ENCODE data around the gene TPTE. TPM values are rescaled to one million over a fixed set of nuclear protein-coding genes. Genes with fewer than 3 reads are reported as not detected.
"Not testable (repeated sequence)": the region's sequence is repeated elsewhere in the genome, so short reads cannot be mapped to it uniquely, and the experiment has no call there.

Gene TPTE
- total RNA-seq, 1 experiment from 2014 or later: not detected

- H3K27me3 Mint-ChIP-seq (ENCODE audit: low read depth); H3K27ac Mint-ChIP-seq; CTCF ChIA-PET; POLR2A ChIA-PET; H3K4me1 Mint-ChIP-seq; H3K9me3 Mint-ChIP-seq; ATAC-seq; DNase-seq (ENCODE audit: low spot score); H3K36me3 Mint-ChIP-seq; H3K4me3 Mint-ChIP-seq: not testable (repeated sequence)
Measured at GRCh38 chr21:10638144-10638543, 116.8 kb downstream of the TPTE start.

GRCh38 chr21:10639123-10639522 is 117.7 kb downstream of the TPTE start:
- CTCF ChIA-PET: no interaction called here
- no peak for TF ChIP-seq ATF1 (CRISPR knock-in tag; IDR thresholded peaks at IDR 0.05)
- TF ChIP-seq SMAD4 (CRISPR knock-in tag; IDR thresholded peaks at IDR 0.05): no peak
- no peak for TF ChIP-seq TCF7 (CRISPR knock-in tag; IDR thresholded peaks at IDR 0.05; ENCODE audit: low read depth)
- TF ChIP-seq NFYB (CRISPR knock-in tag; conservative IDR thresholded peaks at IDR 0.05; ENCODE audit: low read depth): no peak
- no peak for TF ChIP-seq NFE2L1 (CRISPR knock-in tag; IDR thresholded peaks at IDR 0.05)
- TF ChIP-seq MXD4 (CRISPR knock-in tag; IDR thresholded peaks at IDR 0.05; ENCODE audit: borderline replicate concordance): no peak
- TF ChIP-seq CBFB (CRISPR knock-in tag; IDR thresholded peaks at IDR 0.05; ENCODE audit: low read depth): no peak
- TF ChIP-seq AFF4 (CRISPR knock-in tag; IDR thresholded peaks at IDR 0.05; ENCODE audit: borderline replicate concordance): no peak
- TF ChIP-seq FOXJ3 (CRISPR knock-in tag; IDR thresholded peaks at IDR 0.05; ENCODE audit: borderline replicate concordance): no peak
- no peak for TF ChIP-seq NR1H2 (CRISPR knock-in tag; IDR thresholded peaks at IDR 0.05)
- TF ChIP-seq ETV6 (CRISPR knock-in tag; IDR thresholded peaks at IDR 0.05): no peak
- TF ChIP-seq TP53 (CRISPR knock-in tag; IDR thresholded peaks at IDR 0.05): no peak
- TF ChIP-seq ZNF396 (CRISPR knock-in tag; IDR thresholded peaks at IDR 0.05; ENCODE audit: borderline replicate concordance): no peak
- no peak overlapping the region for H3K4me3 Mint-ChIP-seq
- no peaks in the 10 kb centered on the region; the same call in 1 of the 2 replicates for H3K36me3 Mint-ChIP-seq
- H3K4me1 Mint-ChIP-seq: no peaks in the 10 kb centered on the region
- POLR2A ChIA-PET: no interaction called here
- H3K27ac Mint-ChIP-seq: no peak overlapping the region
- no peaks in the 10 kb centered on the region; the same call in 1 of the 2 replicates for H3K27me3 Mint-ChIP-seq (ENCODE audit: low read depth)
- DNase-seq (ENCODE audit: low spot score): no peak
- no peaks in the 10 kb centered on the region for H3K9me3 Mint-ChIP-seq
- ATAC-seq: no peak

GRCh38 chr21:10639746-10640145 is 118.4 kb downstream of the TPTE start:
- H3K27ac Mint-ChIP-seq; DNase-seq (ENCODE audit: low spot score); CTCF ChIA-PET; H3K36me3 Mint-ChIP-seq; ATAC-seq; H3K9me3 Mint-ChIP-seq; H3K4me3 Mint-ChIP-seq; POLR2A ChIA-PET; H3K4me1 Mint-ChIP-seq; H3K27me3 Mint-ChIP-seq (ENCODE audit: low read depth): not testable (repeated sequence)

- Mint-ChIP-seq H3K4me3 (no peak overlapping the region), H3K36me3 (no peaks in the 10 kb centered on the region; the same call in 1 of the 2 replicates), H3K27me3 (ENCODE audit: low read depth) (no peaks in the 10 kb centered on the region; the same call in 1 of the 2 replicates), H3K27ac (no peak overlapping the region), H3K9me3 (no peaks in the 10 kb centered on the region), H3K4me1 (no peaks in the 10 kb centered on the region)
- TF ChIP-seq ZNF219 (CRISPR knock-in tag; IDR thresholded peaks at IDR 0.05; ENCODE audit: borderline replicate concordance) (no peak), PREB (CRISPR knock-in tag; IDR thresholded peaks at IDR 0.05; ENCODE audit: borderline replicate concordance) (no peak), GTF2I (CRISPR knock-in tag; conservative IDR thresholded peaks at IDR 0.05) (no peak), NFE2L1 (CRISPR knock-in tag; IDR thresholded peaks at IDR 0.05) (no peak), CREB1 (CRISPR knock-in tag; IDR thresholded peaks at IDR 0.05) (no peak), ATF3 (CRISPR knock-in tag; conservative IDR thresholded peaks at IDR 0.05) (no peak), PRRX2 (CRISPR knock-in tag; IDR thresholded peaks at IDR 0.05) (no peak), ZNF121 (CRISPR knock-in tag; IDR thresholded peaks at IDR 0.05) (no peak)
- DNase-seq (ENCODE audit: low spot score) (no peak), ATAC-seq (no peak)
- ChIA-PET CTCF (no interaction called here), POLR2A (no interaction called here)
Measured at GRCh38 chr21:10640446-10640845, 119.1 kb downstream of the TPTE start.

All from WTC11 (cell line).